Activated B cell treated with CpG ODN at 0.5 μM for 24 hours (primary cell): ENCODE results near the gene LPP. TPM values are rescaled to one million over a fixed set of nuclear protein-coding genes. Genes with fewer than 3 reads are reported as not detected.

ENCODE experiments used
- ATAC-seq: fragments of 200-7000 bp; cut with Tn5 transposase; one replicate; pipeline ENCODE4 v1.10.0; 2021; ENCODE audit warnings: low read depth, mild to moderate bottlenecking, moderate library complexity
- CTCF ChIA-PET: fragments of 350-600 bp; sonication (Branson Sonifier 250); formaldehyde crosslinking; loops from one replicate; lab custom pipeline; 2021; ENCODE audit warnings: antibody characterized with exemption; lab: Charles Lee
- POLR2A ChIA-PET: fragments of 350-600 bp; sonication (Branson Sonifier 250); formaldehyde crosslinking; loops from one replicate; lab custom pipeline; 2021; ENCODE audit warnings: antibody characterized with exemption; lab: Charles Lee
- DNase-seq: peaks from one replicate; pipeline ENCODE4 v3.0.0; 2022
- H3K27ac Mint-ChIP-seq: one replicate; pipeline ENCODE4 v1.8.0; 2020; ENCODE audit warnings: mixed read lengths
- H3K27me3 Mint-ChIP-seq: one replicate; pipeline ENCODE4 v1.8.0; 2021; ENCODE audit warnings: mixed read lengths
- H3K36me3 Mint-ChIP-seq: one replicate; pipeline ENCODE4 v1.8.0; 2021; ENCODE audit warnings: low read depth, mixed read lengths
- H3K4me1 Mint-ChIP-seq: one replicate; pipeline ENCODE4 v1.8.0; 2021; ENCODE audit warnings: mixed read lengths
- H3K4me3 Mint-ChIP-seq: one replicate; pipeline ENCODE4 v1.8.0; 2020; ENCODE audit warnings: mild to moderate bottlenecking, mixed read lengths
- H3K9me3 Mint-ChIP-seq: one replicate; pipeline ENCODE4 v1.8.0; 2020; ENCODE audit warnings: mixed read lengths
- CTCF ChIP-seq: fragments of 200-600 bp; IDR thresholded peaks from one replicate; pipeline ENCODE4 v1.8.0; 2022; ENCODE audit warnings: antibody characterized with exemption, mild to moderate bottlenecking
- intact Hi-C: fragments of 100-400 bp; cut with micrococcal nuclease; formaldehyde crosslinking; loops from one replicate; pipeline ENCODE4 v1.15.1; 2024
- total RNA-seq: library from RNA; stranded (reverse); gene quantifications from 2 replicates; pipeline ENCODE4 v1.2.3, GENCODE V29; 2022

The LPP gene
- total RNA-seq, 1 donor from 2014 or later, result 60.1 TPM

GRCh38 chr3:188391592-188391991 is 237.6 kb downstream of the LPP start:
- intact Hi-C loops, result loop anchor here (5.0 kb wide), 2 partner anchors 306 to 561 kb away; no protein-coding TSS in a partner anchor
- ChIA-PET POLR2A (interaction anchor here (0.5 to 3.3 kb wide), 6 partner anchors 8 to 652 kb away, joined by 3 to 49 read pairs (median 8); no protein-coding TSS in a partner anchor), CTCF (interaction anchor here (1.6 kb wide), 1 partner anchor 32 kb away, joined by 3 read pairs; no protein-coding TSS in a partner anchor)
- TF ChIP-seq CTCF, result no peak
- peaks cover 3% of the 10 kb centered on the region for H3K36me3 Mint-ChIP-seq
- H3K9me3 Mint-ChIP-seq, result no peaks in the 10 kb centered on the region
- ATAC-seq (no peak), DNase-seq (no peak)
- peaks cover 75% of the 10 kb centered on the region for H3K4me1 Mint-ChIP-seq
- peak overlapping the region; percentile 98 for H3K27ac Mint-ChIP-seq
- no peaks in the 10 kb centered on the region for H3K27me3 Mint-ChIP-seq
- H3K4me3 Mint-ChIP-seq, result peak overlapping the region; percentile 65

GRCh38 chr3:188392076-188392475 is 238.1 kb downstream of the LPP start:
- H3K4me1 Mint-ChIP-seq, result peaks cover 78% of the 10 kb centered on the region
- no peak overlapping the region for H3K4me3 Mint-ChIP-seq
- peak overlapping the region; percentile 98 for H3K27ac Mint-ChIP-seq
- H3K36me3 Mint-ChIP-seq, result peaks cover 3% of the 10 kb centered on the region
- DNase-seq (no peak), ATAC-seq (no peak)
- no peak for TF ChIP-seq CTCF
- POLR2A ChIA-PET, result interaction anchor here (0.9 to 3.3 kb wide), 3 partner anchors 8 to 652 kb away, joined by 3 to 49 read pairs (median 14); no protein-coding TSS in a partner anchor
- no peaks in the 10 kb centered on the region for H3K27me3 Mint-ChIP-seq
- intact Hi-C loops, result loop anchor here (5.0 kb wide), 2 partner anchors 305 to 560 kb away; no protein-coding TSS in a partner anchor
- CTCF ChIA-PET, result interaction anchor here (1.6 kb wide), 1 partner anchor 33 kb away, joined by 3 read pairs; no protein-coding TSS in a partner anchor
- H3K9me3 Mint-ChIP-seq, result no peaks in the 10 kb centered on the region

- Mint-ChIP-seq H3K4me1 (peaks cover 84% of the 10 kb centered on the region), H3K36me3 (no peaks in the 10 kb centered on the region), H3K9me3 (no peaks in the 10 kb centered on the region), H3K4me3 (no peak overlapping the region), H3K27me3 (no peaks in the 10 kb centered on the region), H3K27ac (no peak overlapping the region)
- DNase-seq, result no peak
- ATAC-seq, result no peak
- ChIA-PET CTCF (interaction anchor here (0.9 to 1.9 kb wide), 2 partner anchors 37 to 560 kb away, joined by 3 to 4 read pairs; no protein-coding TSS in a partner anchor), POLR2A (interaction anchor here (0.5 to 2.0 kb wide), 4 partner anchors 27 to 296 kb away, joined by 3 to 8 read pairs (median 4); no protein-coding TSS in a partner anchor)
- intact Hi-C loops, result loop anchor here (5.0 kb wide), 2 partner anchors 303 to 558 kb away; no protein-coding TSS in a partner anchor
- TF ChIP-seq CTCF, result no peak
These were observed 240.7 kb downstream of the LPP start for GRCh38 chr3:188394623-188395022.

- Mint-ChIP-seq H3K27ac (peak overlapping the region; percentile 91), H3K4me3 (peak overlapping the region; percentile 77), H3K4me1 (peaks cover 84% of the 10 kb centered on the region), H3K9me3 (no peaks in the 10 kb centered on the region), H3K36me3 (no peaks in the 10 kb centered on the region), H3K27me3 (no peaks in the 10 kb centered on the region)
- intact Hi-C loops, result no loop called here
- no peak for DNase-seq
- ATAC-seq, result no peak
- ChIA-PET CTCF (interaction anchor here (1.5 kb wide), 1 partner anchor 25 kb away, joined by 4 read pairs; no protein-coding TSS in a partner anchor), POLR2A (interaction anchor here (0.5 to 7.2 kb wide), 5 partner anchors 25 to 652 kb away, joined by 3 to 79 read pairs (median 45); partner anchors contain the start of gene BCL6)
- no peak for TF ChIP-seq CTCF
These were observed 242.3 kb downstream of the LPP start for GRCh38 chr3:188396251-188396650.

GRCh38 chr3:188396900-188397299 is 242.9 kb downstream of the LPP start:
- intact Hi-C loops, result no loop called here
- no peak for TF ChIP-seq CTCF
- peak overlapping the region; percentile 77 for H3K4me3 Mint-ChIP-seq
- CTCF ChIA-PET, result interaction anchor here (1.5 to 8.1 kb wide), 2 partner anchors 25 to 657 kb away, joined by 4 to 41 read pairs; no protein-coding TSS in a partner anchor
- DNase-seq, result no peak
- no peaks in the 10 kb centered on the region for H3K36me3 Mint-ChIP-seq
- no peak for ATAC-seq
- no peaks in the 10 kb centered on the region for H3K9me3 Mint-ChIP-seq
- peaks cover 84% of the 10 kb centered on the region for H3K4me1 Mint-ChIP-seq
- H3K27ac Mint-ChIP-seq, result peak overlapping the region; percentile 91
- H3K27me3 Mint-ChIP-seq, result no peaks in the 10 kb centered on the region
- POLR2A ChIA-PET, result interaction anchor here (0.6 to 7.2 kb wide), 10 partner anchors 11 to 659 kb away, joined by 3 to 79 read pairs (median 4); partner anchors contain the start of gene BCL6
